Glutamatergic neuron (in vitro differentiated cells): Measurements from ENCODE around the gene TBX18. TPM values are rescaled to one million over a fixed set of nuclear protein-coding genes. Genes with fewer than 3 reads are reported as not detected.

ENCODE experiments used
- DNase-seq: peaks from one replicate; pipeline ENCODE4 v3.0.0; 2022
- H3K27ac Mint-ChIP-seq: one replicate; pipeline ENCODE4 v1.8.0; 2020; ENCODE audit warnings: mild to moderate bottlenecking, mixed read lengths, inconsistent platforms; ENCODE audit not compliant: unreplicated experiment
- H3K27me3 Mint-ChIP-seq: one replicate; pipeline ENCODE4 v1.8.0; 2020; ENCODE audit warnings: mild to moderate bottlenecking, moderate library complexity, mixed read lengths, inconsistent platforms; ENCODE audit not compliant: unreplicated experiment
- H3K36me3 Mint-ChIP-seq: one replicate; pipeline ENCODE4 v1.8.0; 2020; ENCODE audit warnings: mild to moderate bottlenecking, mixed read lengths, inconsistent platforms; ENCODE audit not compliant: unreplicated experiment
- H3K4me1 Mint-ChIP-seq: one replicate; pipeline ENCODE4 v1.8.0; 2020; ENCODE audit warnings: mild to moderate bottlenecking, low read depth, mixed read lengths, inconsistent platforms; ENCODE audit not compliant: unreplicated experiment
- H3K4me3 Mint-ChIP-seq: one replicate; pipeline ENCODE4 v1.8.0; 2020; ENCODE audit warnings: mild to moderate bottlenecking, mixed read lengths, inconsistent platforms; ENCODE audit not compliant: unreplicated experiment
- H3K9me3 Mint-ChIP-seq: one replicate; pipeline ENCODE4 v1.8.0; 2020; ENCODE audit warnings: mild to moderate bottlenecking, moderate library complexity, mixed read lengths, inconsistent platforms; ENCODE audit not compliant: unreplicated experiment
- CTCF ChIP-seq: fragments of 200-600 bp; sonication (generic); IDR thresholded peaks from one replicate; pipeline ENCODE4 v1.5.0; 2021; ENCODE audit not compliant: partially characterized antibody, unreplicated experiment
- total RNA-seq: library from RNA; stranded (reverse); fragmentation: NEBNext Ultra II Directional; extraction: Animal tissue kit (Norgen Biotek cat#: 25700); gene quantifications from one replicate; pipeline ENCODE4 v1.2.1, GENCODE V29; 2021; ENCODE audit not compliant: unreplicated experiment

TBX18 gene
- total RNA-seq, 1 donor from 2014 or later, result 5.1 TPM

- no peak overlapping the region for H3K27ac Mint-ChIP-seq
- no peaks in the 10 kb centered on the region for H3K9me3 Mint-ChIP-seq
- no peaks in the 10 kb centered on the region for H3K27me3 Mint-ChIP-seq
- no peaks in the 10 kb centered on the region for H3K36me3 Mint-ChIP-seq
- DNase-seq, result no peak
- H3K4me1 Mint-ChIP-seq, result no peaks in the 10 kb centered on the region
- H3K4me3 Mint-ChIP-seq, result no peak overlapping the region
- TF ChIP-seq CTCF, result no peak
These were observed 40.3 kb upstream of the TBX18 start for GRCh38 chr6:84804720-84805119.

GRCh38 chr6:84801250-84801649 lies 36.9 kb upstream of the TBX18 start:
- Mint-ChIP-seq H3K9me3 (peaks cover 2% of the 10 kb centered on the region), H3K27me3 (no peaks in the 10 kb centered on the region), H3K4me3 (no peak overlapping the region), H3K4me1 (no peaks in the 10 kb centered on the region), H3K27ac (no peak overlapping the region), H3K36me3 (peaks cover 3% of the 10 kb centered on the region)
- TF ChIP-seq CTCF, result no peak
- DNase-seq, result no peak

GRCh38 chr6:84798257-84798656 lies 33.9 kb upstream of the TBX18 start:
- no peak overlapping the region for H3K27ac Mint-ChIP-seq
- H3K4me1 Mint-ChIP-seq, result no peaks in the 10 kb centered on the region
- H3K9me3 Mint-ChIP-seq, result peaks cover 2% of the 10 kb centered on the region
- H3K27me3 Mint-ChIP-seq, result no peaks in the 10 kb centered on the region
- no peak for TF ChIP-seq CTCF
- peaks cover 9% of the 10 kb centered on the region for H3K36me3 Mint-ChIP-seq
- H3K4me3 Mint-ChIP-seq, result no peak overlapping the region
- no peak for DNase-seq

GRCh38 chr6:84796343-84796742 lies 31.9 kb upstream of the TBX18 start:
- no peak for DNase-seq
- H3K9me3 Mint-ChIP-seq, result peaks cover 2% of the 10 kb centered on the region
- H3K27ac Mint-ChIP-seq, result no peak overlapping the region
- no peak for TF ChIP-seq CTCF
- no peaks in the 10 kb centered on the region for H3K4me1 Mint-ChIP-seq
- H3K36me3 Mint-ChIP-seq, result peaks cover 9% of the 10 kb centered on the region
- no peak overlapping the region for H3K4me3 Mint-ChIP-seq
- H3K27me3 Mint-ChIP-seq, result no peaks in the 10 kb centered on the region

GRCh38 chr6:84791927-84792326 lies 27.5 kb upstream of the TBX18 start:
- no peak for DNase-seq
- H3K4me1 Mint-ChIP-seq, result no peaks in the 10 kb centered on the region
- no peak overlapping the region for H3K27ac Mint-ChIP-seq
- peaks cover 2% of the 10 kb centered on the region for H3K9me3 Mint-ChIP-seq
- no peak overlapping the region for H3K4me3 Mint-ChIP-seq
- peaks cover 9% of the 10 kb centered on the region for H3K36me3 Mint-ChIP-seq
- H3K27me3 Mint-ChIP-seq, result no peaks in the 10 kb centered on the region
- TF ChIP-seq CTCF, result no peak
